ENCODE data around the gene ATXN1.

DNA sequence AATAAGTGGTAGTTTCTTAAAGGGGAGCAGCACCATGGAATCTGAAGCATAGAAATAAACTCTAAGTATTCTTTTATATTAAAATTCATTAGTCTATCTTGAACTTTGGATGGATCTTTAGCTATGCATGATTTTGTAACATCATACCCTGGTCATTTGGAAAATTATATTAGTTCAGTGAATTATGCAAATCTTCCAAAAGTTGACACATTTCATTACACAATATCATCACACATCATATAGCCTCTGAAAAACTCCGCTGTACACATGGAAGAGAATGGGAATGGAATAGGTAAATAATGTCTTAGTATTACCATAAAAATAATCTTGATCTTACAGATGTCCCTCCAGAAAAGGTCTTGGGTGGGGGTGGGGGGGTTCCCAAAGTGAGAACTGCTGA lies 96.1 kb downstream of the ATXN1 start:
- TF ChIP-seq ZNF473 (tag by site-specific recombination; IDR thresholded peaks at IDR 0.05) (no peak), ZNF621 (tag by site-specific recombination; IDR thresholded peaks at IDR 0.05) (no peak), YY1 (tag by site-specific recombination; IDR thresholded peaks at IDR 0.05) (no peak), REPIN1 (tag by site-specific recombination; IDR thresholded peaks at IDR 0.05; ENCODE audit: low read depth) (no peak)
- TF ChIP-seq, protein P1, sequence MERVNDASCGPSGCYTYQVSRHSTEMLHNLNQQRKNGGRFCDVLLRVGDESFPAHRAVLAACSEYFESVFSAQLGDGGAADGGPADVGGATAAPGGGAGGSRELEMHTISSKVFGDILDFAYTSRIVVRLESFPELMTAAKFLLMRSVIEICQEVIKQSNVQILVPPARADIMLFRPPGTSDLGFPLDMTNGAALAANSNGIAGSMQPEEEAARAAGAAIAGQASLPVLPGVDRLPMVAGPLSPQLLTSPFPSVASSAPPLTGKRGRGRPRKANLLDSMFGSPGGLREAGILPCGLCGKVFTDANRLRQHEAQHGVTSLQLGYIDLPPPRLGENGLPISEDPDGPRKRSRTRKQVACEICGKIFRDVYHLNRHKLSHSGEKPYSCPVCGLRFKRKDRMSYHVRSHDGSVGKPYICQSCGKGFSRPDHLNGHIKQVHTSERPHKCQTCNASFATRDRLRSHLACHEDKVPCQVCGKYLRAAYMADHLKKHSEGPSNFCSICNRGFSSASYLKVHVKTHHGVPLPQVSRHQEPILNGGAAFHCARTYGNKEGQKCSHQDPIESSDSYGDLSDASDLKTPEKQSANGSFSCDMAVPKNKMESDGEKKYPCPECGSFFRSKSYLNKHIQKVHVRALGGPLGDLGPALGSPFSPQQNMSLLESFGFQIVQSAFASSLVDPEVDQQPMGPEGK (tag by site-specific recombination; IDR thresholded peaks at IDR 0.05): no peak
- TF ChIP-seq, protein P2, sequence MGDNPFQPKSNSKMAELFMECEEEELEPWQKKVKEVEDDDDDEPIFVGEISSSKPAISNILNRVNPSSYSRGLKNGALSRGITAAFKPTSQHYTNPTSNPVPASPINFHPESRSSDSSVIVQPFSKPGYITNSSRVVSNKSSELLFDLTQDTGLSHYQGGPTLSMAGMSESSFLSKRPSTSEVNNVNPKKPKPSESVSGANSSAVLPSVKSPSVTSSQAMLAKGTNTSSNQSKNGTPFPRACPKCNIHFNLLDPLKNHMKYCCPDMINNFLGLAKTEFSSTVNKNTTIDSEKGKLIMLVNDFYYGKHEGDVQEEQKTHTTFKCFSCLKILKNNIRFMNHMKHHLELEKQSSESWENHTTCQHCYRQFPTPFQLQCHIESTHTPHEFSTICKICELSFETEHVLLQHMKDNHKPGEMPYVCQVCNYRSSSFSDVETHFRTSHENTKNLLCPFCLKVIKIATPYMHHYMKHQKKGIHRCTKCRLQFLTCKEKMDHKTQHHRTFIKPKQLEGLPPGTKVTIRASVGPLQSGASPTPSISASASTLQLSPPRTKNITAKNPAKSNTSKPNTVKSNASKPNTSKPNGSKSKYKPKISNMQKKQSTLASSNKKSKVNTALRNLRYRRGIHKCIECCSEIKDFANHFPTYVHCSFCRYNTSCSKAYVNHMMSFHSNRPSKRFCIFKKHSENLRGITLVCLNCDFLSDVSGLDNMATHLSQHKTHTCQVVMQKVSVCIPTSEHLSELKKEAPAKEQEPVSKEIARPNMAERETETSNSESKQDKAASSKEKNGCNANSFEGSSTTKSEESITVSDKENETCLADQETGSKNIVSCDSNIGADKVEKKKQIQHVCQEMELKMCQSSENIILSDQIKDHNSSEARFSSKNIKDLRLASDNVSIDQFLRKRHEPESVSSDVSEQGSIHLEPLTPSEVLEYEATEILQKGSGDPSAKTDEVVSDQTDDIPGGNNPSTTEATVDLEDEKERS (tag by site-specific recombination; IDR thresholded peaks at IDR 0.05): no peak
